Nephron progenitor cell (in vitro differentiated cells): ENCODE measurements around the gene GPR25.

Source experiments
- DNase-seq: peaks from one replicate; pipeline ENCODE4 v3.0.0; 2021
- H3K27ac Mint-ChIP-seq: 2 replicates; pipeline ENCODE4 v1.8.0; 2021; ENCODE audit warnings: mild to moderate bottlenecking, moderate library complexity, mixed read lengths
- H3K27me3 Mint-ChIP-seq: 2 replicates; pipeline ENCODE4 v1.8.0; 2021; ENCODE audit warnings: mild to moderate bottlenecking, low read depth, mixed read lengths; ENCODE audit not compliant: poor library complexity
- H3K36me3 Mint-ChIP-seq: 2 replicates; pipeline ENCODE4 v1.8.0; 2021; ENCODE audit warnings: low read depth, mixed read lengths
- H3K4me1 Mint-ChIP-seq: 2 replicates; pipeline ENCODE4 v1.8.0; 2021; ENCODE audit warnings: mixed read lengths
- H3K4me3 Mint-ChIP-seq: 2 replicates; pipeline ENCODE4 v1.8.0; 2021; ENCODE audit warnings: mild to moderate bottlenecking, moderate library complexity, mixed read lengths
- H3K9me3 Mint-ChIP-seq: 2 replicates; pipeline ENCODE4 v1.8.0; 2021; ENCODE audit warnings: mild to moderate bottlenecking, moderate library complexity, mixed read lengths
- TF ChIP-seq, protein P1 (sequence below): fragments of 200-600 bp; sonication (generic); IDR thresholded peaks from 2 replicates; pipeline ENCODE4 v1.5.0; 2021; ENCODE audit warnings: antibody characterized with exemption

Gene GPR25

DNA sequence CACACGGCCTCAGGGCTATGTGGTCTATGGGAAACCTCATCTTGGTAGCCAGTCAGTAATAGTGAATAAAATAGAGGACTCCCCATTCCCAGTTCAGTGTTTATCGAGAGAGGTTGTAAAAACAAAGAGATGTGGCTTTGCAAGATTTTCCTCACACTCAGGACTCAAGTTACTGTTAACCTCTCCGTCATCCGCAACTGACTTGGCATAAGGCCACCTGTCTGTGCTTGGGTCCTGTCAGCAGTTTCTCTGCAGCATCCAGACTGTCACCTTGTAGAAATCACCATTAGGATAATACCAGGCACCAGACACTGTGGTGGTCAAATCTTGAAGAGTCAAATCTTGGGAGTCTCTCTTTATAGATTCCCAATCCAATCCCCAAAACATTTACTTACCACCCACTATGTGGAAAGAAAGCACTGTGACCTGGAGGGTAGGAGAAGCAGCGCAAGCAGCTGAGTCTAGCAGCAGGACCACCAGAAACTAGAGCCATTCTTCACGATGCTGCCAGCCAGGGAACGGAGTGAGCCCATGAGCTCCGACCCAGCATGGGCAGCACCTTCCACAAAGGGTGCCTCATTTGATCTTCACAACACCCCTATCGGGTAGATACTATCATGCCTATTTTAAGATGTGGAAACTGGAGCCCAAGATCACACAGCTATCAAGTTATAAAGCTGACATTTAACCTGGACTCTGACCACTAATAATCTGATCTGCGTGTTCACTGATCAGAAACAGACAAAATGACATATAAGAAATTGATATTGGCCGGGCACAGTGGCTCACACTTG lies 5.6 kb upstream of the GPR25 start:
- peaks cover 26% of the 10 kb centered on the region for H3K36me3 Mint-ChIP-seq
- no peaks in the 10 kb centered on the region for H3K9me3 Mint-ChIP-seq
- H3K27me3 Mint-ChIP-seq = peaks cover 10% of the 10 kb centered on the region
- DNase-seq = no peak
- peak overlapping the region; percentile 88 for H3K27ac Mint-ChIP-seq
- TF ChIP-seq, protein P1, sequence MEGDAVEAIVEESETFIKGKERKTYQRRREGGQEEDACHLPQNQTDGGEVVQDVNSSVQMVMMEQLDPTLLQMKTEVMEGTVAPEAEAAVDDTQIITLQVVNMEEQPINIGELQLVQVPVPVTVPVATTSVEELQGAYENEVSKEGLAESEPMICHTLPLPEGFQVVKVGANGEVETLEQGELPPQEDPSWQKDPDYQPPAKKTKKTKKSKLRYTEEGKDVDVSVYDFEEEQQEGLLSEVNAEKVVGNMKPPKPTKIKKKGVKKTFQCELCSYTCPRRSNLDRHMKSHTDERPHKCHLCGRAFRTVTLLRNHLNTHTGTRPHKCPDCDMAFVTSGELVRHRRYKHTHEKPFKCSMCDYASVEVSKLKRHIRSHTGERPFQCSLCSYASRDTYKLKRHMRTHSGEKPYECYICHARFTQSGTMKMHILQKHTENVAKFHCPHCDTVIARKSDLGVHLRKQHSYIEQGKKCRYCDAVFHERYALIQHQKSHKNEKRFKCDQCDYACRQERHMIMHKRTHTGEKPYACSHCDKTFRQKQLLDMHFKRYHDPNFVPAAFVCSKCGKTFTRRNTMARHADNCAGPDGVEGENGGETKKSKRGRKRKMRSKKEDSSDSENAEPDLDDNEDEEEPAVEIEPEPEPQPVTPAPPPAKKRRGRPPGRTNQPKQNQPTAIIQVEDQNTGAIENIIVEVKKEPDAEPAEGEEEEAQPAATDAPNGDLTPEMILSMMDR = no peak
- no peak overlapping the region for H3K4me3 Mint-ChIP-seq
- H3K4me1 Mint-ChIP-seq = peaks cover 36% of the 10 kb centered on the region

DNA sequence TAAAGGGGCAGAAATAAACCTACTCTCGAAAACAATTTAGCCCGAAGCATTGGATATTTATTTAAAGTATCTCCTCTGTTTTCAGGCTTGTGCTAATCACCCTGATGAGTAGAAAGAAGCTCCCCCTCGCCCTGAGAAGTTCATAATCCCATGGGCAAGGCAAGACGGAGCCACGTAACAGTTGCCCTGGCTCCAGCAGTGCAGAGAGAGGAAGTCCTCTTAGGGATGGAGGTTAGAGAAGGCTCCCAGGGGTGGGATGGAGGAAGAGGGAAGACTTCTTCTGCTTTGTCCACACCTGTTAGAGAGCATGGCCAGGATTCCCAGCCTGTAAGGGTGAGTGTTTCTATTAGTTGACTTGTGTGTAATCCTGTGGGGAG lies 3.4 kb upstream of the GPR25 start:
- Mint-ChIP-seq H3K4me1 (peaks cover 38% of the 10 kb centered on the region), H3K27ac (no peak overlapping the region), H3K9me3 (no peaks in the 10 kb centered on the region), H3K27me3 (peaks cover 10% of the 10 kb centered on the region), H3K36me3 (peaks cover 7% of the 10 kb centered on the region), H3K4me3 (no peak overlapping the region)
- TF ChIP-seq, protein P1 = no peak
- DNase-seq = no peak

DNA sequence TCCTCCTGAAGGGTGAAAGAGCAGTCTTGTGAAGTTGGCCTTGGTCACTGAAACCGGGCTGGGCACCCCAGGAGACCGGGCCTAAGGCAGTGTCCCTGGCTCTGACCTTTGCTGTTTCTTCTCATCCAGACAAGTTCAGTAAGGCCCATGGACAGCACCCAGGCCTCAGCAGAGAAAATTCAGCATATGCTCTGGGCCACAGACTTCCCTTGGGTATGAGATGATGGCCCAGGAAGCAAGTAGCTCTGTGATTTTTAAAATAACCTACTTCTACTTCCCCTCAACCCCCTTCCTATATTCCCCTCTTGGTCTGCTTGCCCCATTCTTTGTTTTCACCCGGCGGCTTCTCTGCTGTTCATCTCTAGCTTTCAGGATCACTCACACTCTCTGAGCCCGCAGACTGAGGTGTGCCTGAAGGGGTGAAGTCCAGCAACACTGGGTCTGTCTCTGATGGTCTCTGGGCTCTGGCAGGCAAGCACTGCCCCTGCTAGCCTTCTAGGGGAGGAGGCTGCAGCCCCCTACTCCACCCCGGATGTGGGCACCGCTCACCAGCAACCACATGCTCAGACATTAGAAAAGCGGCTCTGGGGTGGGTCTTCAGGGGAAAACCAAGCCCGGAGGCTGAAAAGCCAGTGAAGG lies 2.9 kb upstream of the GPR25 start:
- DNase-seq = no peak
- Mint-ChIP-seq H3K4me3 (no peak overlapping the region), H3K36me3 (peaks cover 4% of the 10 kb centered on the region)

DNA sequence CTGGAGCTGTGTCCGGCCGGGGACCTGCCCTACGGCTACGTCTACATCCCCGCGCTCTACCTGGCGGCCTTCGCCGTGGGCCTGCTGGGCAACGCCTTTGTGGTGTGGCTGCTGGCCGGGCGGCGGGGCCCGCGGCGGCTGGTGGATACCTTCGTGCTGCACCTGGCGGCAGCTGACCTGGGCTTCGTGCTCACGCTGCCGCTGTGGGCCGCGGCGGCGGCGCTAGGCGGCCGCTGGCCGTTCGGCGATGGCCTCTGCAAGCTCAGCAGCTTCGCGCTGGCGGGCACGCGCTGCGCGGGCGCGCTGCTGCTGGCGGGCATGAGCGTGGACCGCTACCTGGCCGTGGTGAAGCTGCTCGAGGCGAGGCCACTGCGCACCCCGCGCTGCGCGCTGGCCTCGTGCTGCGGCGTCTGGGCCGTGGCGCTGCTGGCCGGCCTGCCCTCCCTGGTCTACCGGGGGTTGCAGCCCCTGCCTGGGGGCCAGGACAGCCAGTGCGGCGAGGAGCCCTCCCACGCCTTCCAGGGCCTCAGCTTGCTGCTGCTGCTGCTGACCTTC lies 412 bp downstream of the GPR25 start:
- TF ChIP-seq, protein P1 = no peak
- Mint-ChIP-seq H3K9me3 (no peaks in the 10 kb centered on the region), H3K4me3 (no peak overlapping the region), H3K27me3 (peaks cover 19% of the 10 kb centered on the region), H3K4me1 (peaks cover 24% of the 10 kb centered on the region), H3K36me3 (no peaks in the 10 kb centered on the region), H3K27ac (no peak overlapping the region)
- DNase-seq = no peak

More for the DNA sequence above, 2.9 kb upstream of the GPR25 start:
- H3K4me1 Mint-ChIP-seq = peaks cover 41% of the 10 kb centered on the region
- peaks cover 14% of the 10 kb centered on the region for H3K27me3 Mint-ChIP-seq
- H3K9me3 Mint-ChIP-seq = no peaks in the 10 kb centered on the region
- TF ChIP-seq, protein P1 = no peak
- no peak overlapping the region for H3K27ac Mint-ChIP-seq

DNA sequence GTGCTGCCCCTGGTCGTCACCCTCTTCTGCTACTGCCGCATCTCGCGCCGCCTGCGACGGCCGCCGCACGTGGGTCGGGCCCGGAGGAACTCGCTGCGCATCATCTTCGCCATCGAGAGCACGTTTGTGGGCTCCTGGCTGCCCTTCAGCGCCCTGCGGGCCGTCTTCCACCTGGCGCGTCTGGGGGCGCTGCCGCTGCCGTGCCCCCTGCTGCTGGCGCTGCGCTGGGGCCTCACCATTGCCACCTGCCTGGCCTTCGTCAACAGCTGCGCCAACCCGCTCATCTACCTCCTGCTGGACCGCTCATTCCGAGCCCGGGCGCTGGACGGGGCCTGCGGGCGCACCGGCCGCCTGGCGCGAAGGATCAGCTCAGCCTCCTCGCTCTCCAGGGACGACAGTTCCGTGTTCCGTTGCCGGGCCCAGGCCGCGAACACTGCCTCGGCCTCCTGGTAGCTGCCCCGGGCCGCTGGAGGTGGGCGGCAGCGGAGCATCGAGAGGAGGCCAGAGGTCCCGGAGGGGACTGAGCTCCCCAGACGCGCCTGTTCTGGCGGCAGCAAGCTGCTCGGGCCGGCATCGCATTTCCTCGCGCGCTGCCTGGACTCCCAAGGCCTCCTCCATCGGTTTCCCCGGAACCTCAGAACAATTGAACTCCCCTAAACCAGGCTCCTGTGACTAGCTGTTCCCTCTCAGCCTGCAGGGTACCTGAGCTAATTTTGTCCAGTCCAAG lies 1.1 kb downstream of the GPR25 start:
- H3K27ac Mint-ChIP-seq = peak overlapping the region; percentile 41
- no peaks in the 10 kb centered on the region for H3K36me3 Mint-ChIP-seq
- no peaks in the 10 kb centered on the region for H3K9me3 Mint-ChIP-seq
- DNase-seq = no peak
- no peak overlapping the region for H3K4me3 Mint-ChIP-seq
- H3K4me1 Mint-ChIP-seq = peaks cover 24% of the 10 kb centered on the region
- peaks cover 19% of the 10 kb centered on the region for H3K27me3 Mint-ChIP-seq
- TF ChIP-seq, protein P1 = no peak
